ENCODE measurements around the gene ANK3.
"Not testable (repeated sequence)": the region's sequence is repeated elsewhere in the genome, so short reads cannot be mapped to it uniquely, and the experiment has no call there.

ANK3 gene

GRCh38 chr10:60305380-60305892 is 84.2 kb downstream of the ANK3 start:
- DNase-seq (ENCODE audit: low read depth in 2 of 2) = no peak

GRCh38 chr10:60304829-60305379 is 84.8 kb downstream of the ANK3 start:
- no peak for DNase-seq (ENCODE audit: low read depth in 2 of 2)

DNA sequence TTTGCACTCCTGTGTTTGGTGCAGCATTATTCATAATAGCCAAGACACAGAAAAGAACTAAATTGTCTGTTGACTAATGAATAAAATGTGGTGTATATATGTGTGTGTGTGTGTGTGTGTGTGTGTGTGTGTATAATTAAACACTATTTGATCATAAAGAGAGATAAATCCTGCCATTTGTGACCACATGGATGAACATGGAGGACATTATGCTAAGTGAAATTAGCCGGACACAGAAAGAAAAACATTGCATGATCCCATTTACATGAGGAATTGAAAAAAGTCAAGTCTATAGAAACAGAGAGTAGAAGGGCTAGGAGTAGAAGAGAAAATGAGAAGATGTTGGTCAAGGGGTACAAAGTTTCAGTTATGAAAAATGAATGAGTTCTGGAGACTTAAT is 85.9 kb downstream of the ANK3 start:
- DNase-seq (ENCODE audit: low read depth in 2 of 2) = no peak

- no peak for DNase-seq (ENCODE audit: low read depth in 2 of 2)
Observed at GRCh38 chr10:60299961-60300883, 89.5 kb downstream of the ANK3 start.

GRCh38 chr10:60299390-60299778 is 90.3 kb downstream of the ANK3 start:
- no peak for DNase-seq (ENCODE audit: low read depth in 2 of 2)

DNA sequence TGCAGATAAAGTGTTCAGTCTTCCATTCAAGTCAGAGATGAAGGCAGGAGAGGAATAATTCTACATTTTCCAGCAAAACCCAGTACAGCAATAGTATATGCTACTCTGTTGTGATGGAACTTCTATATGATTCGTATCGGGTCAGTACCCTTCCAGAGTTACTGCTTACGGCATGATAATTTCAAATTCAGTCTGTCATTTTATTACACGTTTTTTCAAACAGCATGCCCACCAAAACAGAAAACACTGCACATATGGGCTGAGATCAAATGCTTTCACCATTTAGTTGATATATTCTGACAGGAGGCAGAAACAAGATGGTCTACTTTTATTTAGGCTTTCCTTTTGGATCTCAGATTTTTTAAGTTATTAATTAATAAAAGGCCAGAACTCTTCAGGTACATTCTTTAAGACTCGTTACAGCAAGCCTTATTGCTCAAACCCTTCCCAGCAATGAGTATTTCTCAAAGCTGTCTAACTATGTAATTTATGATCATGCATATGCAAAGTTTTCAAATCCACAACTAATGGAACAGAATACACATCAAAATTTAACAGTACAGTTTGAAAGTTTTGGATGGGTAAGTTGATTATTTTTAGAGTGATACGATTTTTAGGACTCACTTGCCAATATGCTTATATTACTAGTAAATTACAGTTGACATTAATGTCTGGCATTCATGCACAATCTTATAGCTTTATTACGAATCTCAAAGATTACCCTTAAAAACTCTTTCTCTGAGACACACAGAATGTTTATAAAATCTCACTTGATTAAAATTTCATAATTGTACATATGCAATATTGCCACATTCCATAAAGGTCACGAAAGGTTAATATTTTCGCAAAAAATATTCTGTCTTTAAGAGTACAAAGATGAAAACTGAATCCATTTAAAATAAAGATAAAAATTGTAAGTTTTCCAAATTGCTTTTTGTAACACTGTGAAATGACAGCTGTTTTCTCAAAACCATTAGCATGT is 91.0 kb downstream of the ANK3 start:
- DNase-seq (ENCODE audit: low read depth in 2 of 2) = no peak

GRCh38 chr10:60296073-60296472 is 93.6 kb downstream of the ANK3 start:
- DNase-seq (ENCODE audit: low read depth in 2 of 2) = no peak

GRCh38 chr10:60295028-60295937 is 94.4 kb downstream of the ANK3 start:
- DNase-seq (ENCODE audit: low read depth in 2 of 2) = no peak

GRCh38 chr10:60293581-60294175 is 96.0 kb downstream of the ANK3 start:
- no peak for DNase-seq (ENCODE audit: low read depth in 2 of 2)

GRCh38 chr10:60292998-60293397 is 96.7 kb downstream of the ANK3 start:
- DNase-seq (ENCODE audit: low read depth in 2 of 2) = no peak

DNA sequence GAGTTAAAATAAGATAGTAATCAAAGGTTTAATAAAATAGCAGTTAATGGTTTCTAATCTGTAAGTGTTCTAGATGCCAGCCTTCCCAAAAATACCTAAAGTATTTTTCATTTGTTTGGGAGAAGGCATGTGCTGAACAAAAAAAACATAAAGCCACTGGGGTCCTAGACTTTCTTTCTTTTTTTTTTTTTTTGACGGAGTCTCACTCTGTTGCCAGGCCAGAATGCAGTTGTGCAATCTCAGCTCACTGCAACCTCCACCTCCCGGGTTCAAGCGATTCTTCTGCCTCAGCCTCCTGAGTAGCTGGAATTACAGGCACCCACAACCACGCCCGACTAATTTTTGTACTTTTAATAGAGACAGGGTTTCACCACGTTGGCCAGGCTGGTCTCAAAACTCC is 97.1 kb downstream of the ANK3 start:
- DNase-seq (ENCODE audit: low read depth in 2 of 2) = not testable (repeated sequence)

- no peak for DNase-seq (ENCODE audit: low read depth in 2 of 2)
Observed at GRCh38 chr10:60291344-60291930, 98.2 kb downstream of the ANK3 start.

GRCh38 chr10:60290558-60290957 is 99.1 kb downstream of the ANK3 start:
- no peak for DNase-seq (ENCODE audit: low read depth in 2 of 2)

GRCh38 chr10:60289800-60290199 is 99.9 kb downstream of the ANK3 start:
- no peak for DNase-seq (ENCODE audit: low read depth in 2 of 2)

DNA sequence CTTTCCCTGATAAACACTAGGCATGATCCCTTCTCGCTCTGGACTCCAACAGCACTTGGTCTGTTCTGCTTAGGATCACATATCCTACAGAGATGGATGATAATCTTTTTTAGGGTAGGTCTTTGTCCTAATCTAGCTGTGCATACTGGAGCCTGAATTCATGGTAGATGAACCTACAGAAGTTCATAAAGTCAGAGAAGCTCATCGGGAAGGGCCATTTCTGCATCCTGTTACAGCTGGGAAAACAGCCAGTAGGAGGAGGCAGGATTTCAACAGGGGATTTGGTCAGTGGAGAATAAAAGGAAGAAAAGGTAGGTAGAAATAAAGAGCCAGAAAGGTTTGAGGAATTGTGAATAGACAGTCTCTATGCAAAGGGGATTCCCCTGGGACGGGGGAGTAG is 101.4 kb downstream of the ANK3 start:
- no peak for DNase-seq (ENCODE audit: low read depth in 2 of 2)

GRCh38 chr10:60286559-60286958 is 103.1 kb downstream of the ANK3 start:
- no peak for DNase-seq (ENCODE audit: low read depth in 2 of 2)

DNA sequence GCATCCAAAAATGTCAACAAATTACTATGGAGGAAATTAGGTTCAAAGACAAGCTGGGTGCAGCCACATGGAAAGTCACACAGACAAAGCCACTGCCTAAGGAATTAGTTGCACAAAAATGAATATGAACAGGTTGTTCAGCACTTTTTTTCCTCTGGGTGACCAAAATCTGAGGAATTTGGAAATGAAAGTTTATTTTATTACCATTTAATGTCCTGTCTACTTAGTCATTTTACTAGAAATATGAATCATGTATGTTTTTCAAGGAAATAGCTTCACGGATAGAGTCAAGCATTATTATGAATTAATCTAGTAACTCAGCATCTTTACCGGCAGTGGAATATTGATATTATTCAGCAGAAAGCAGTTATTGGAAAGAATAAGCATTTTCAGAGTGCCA is 106.3 kb downstream of the ANK3 start:
- DNase-seq (ENCODE audit: low read depth in 2 of 2) = no peak

DNA sequence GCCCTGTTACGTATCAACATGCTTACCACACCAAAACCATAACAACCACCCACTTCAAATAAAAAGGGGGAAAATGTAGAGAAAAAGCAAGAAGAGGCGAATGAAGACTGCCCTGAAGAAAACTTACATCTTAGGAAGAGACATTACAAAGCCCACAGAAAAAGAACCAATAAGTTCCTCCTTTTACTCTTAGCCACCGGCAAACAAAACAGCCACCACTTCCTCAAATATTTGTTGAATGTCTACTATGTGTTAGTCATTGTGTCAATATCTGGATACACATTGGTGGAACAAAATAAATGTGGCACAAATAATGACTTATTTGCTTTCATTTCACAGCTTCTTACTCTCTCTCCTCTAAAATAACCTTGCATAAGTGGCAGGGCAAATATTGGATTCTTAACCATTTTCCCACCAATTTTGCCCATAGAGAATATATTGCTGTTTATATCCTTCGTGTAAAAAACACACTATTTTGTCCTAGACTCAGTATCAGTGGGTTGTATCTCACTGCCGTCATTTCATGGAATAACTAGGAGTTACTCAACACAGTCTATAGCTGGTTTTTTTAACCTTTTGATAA is 106.8 kb downstream of the ANK3 start:
- DNase-seq (ENCODE audit: low read depth in 2 of 2) = no peak

- no peak for DNase-seq (ENCODE audit: low read depth in 2 of 2)
Observed at GRCh38 chr10:60281792-60282353, 107.8 kb downstream of the ANK3 start.
